T47D (cell line): Measurements from ENCODE around the gene SAMD9.
A peak's percentile ranks its signal among the peaks of the same experiment; 100 is the strongest.

ENCODE experiments used
- DNase-seq, 2 experiments: peaks; one replicate each; pipeline versions ENCODE4 v3.0.0 to v3.0.0-alpha.2; 2011 to 2012; ENCODE audit warnings: low read depth in 1 of 2, low spot score in 1 of 2
- JUND ChIP-seq: IDR thresholded peaks from 2 replicates; pipeline ENCODE4 v1.6.1; 2012; ENCODE audit warnings: low read depth
- in situ Hi-C: cut with HindIII; loops from 2 replicates; pipeline ENCODE4 v1.10.0; 2016; ENCODE audit warnings: low sequenced_read_pairs, low pct_unique_long_range_greater_than_20kb

SAMD9 gene

GRCh38 chr7:93117852-93118530 lies at the start of gene SAMD9:
SAMD9 (minus strand) TSS chr7:93117979; CDS start chr7:93106097, 11,882 bp downstream.
- TF ChIP-seq JUND, result no peak
- in situ Hi-C loops, result no loop called here
- peak; percentile 68 to 79 for DNase-seq

GRCh38 chr7:93165447-93165846 lies 47.7 kb upstream of the SAMD9 start:
- no peak for DNase-seq
- in situ Hi-C loops, result no loop called here
- TF ChIP-seq JUND, result no peak

- DNase-seq, result no peak
- in situ Hi-C loops, result no loop called here
- TF ChIP-seq JUND, result no peak
Observed at GRCh38 chr7:93164766-93165165, 47.0 kb upstream of the SAMD9 start.

- no peak for TF ChIP-seq JUND
- in situ Hi-C loops, result no loop called here
- no peak for DNase-seq
Observed at GRCh38 chr7:93161181-93161762, 43.5 kb upstream of the SAMD9 start.

GRCh38 chr7:93160410-93160809 lies 42.6 kb upstream of the SAMD9 start:
- in situ Hi-C loops, result no loop called here
- no peak for DNase-seq
- no peak for TF ChIP-seq JUND

GRCh38 chr7:93159490-93159889 lies 41.7 kb upstream of the SAMD9 start:
- no peak for TF ChIP-seq JUND
- in situ Hi-C loops, result no loop called here
- DNase-seq, result no peak

GRCh38 chr7:93156884-93157283 lies 39.1 kb upstream of the SAMD9 start:
- in situ Hi-C loops, result no loop called here
- TF ChIP-seq JUND, result no peak
- DNase-seq, result no peak

GRCh38 chr7:93150200-93150835 lies 32.5 kb upstream of the SAMD9 start:
- in situ Hi-C loops, result no loop called here
- no peak for DNase-seq
- no peak for TF ChIP-seq JUND

GRCh38 chr7:93148727-93149126 lies 30.9 kb upstream of the SAMD9 start:
- in situ Hi-C loops, result no loop called here
- TF ChIP-seq JUND, result no peak
- DNase-seq, result no peak

GRCh38 chr7:93148144-93148543 lies 30.4 kb upstream of the SAMD9 start, which contains the start of gene SAMD9L:
SAMD9L (minus strand) TSS chr7:93148385; CDS start chr7:93135971, 12,414 bp downstream.
- no peak for DNase-seq
- in situ Hi-C loops, result no loop called here
- no peak for TF ChIP-seq JUND

GRCh38 chr7:93147363-93147762 lies 29.6 kb upstream of the SAMD9 start:
- peak in 1 of 2 experiments; percentile 5 for DNase-seq
- no peak for TF ChIP-seq JUND
- in situ Hi-C loops, result no loop called here

- DNase-seq, result no peak
- TF ChIP-seq JUND, result no peak
- in situ Hi-C loops, result no loop called here
Observed at GRCh38 chr7:93146472-93147141, 28.8 kb upstream of the SAMD9 start.

GRCh38 chr7:93146036-93146435 lies 28.3 kb upstream of the SAMD9 start:
- in situ Hi-C loops, result no loop called here
- TF ChIP-seq JUND, result no peak
- no peak for DNase-seq
